NCI-H2227 (cell line): ENCODE measurements around the gene KIRREL3.

ENCODE experiments used
- DNase-seq: peaks from one replicate; lab custom pipeline; 2025; ENCODE audit not compliant: unreplicated experiment; lab: John Stamatoyannopoulos, UW

KIRREL3 gene

DNA sequence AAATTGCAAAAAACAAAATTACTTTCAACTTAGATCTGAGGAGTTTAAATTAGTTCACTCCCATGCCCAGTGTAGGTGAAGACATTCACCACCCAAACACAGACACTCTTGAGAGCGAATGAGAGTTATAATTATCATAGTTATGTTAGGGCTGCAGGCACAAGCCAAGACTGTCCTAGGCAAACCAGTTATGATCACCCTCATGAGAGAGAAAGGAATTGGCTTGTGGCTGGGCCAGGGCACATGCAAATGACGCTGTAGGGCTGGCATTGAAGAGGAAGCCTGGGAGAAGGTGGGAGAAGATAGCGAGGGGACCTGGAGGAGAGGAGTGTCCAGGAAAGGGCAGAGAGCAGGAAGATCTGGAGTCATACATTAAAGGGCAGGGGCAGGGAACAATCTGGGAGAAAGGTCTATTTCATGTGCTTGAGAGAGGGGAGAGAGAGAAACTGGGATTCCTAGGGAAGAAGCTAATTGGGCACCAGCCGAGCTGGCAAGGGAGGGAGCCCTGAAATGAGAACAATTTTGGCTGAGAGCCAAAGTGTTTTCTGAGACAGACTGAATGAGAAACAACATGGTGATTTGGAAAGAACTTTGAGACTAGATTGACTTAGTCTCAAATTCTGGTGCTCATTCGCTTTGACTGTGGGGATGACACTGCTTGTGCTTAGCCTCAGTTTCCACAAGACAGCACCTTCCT lies 279.9 kb downstream of the KIRREL3 start:
- peak; percentile 58 for DNase-seq

DNA sequence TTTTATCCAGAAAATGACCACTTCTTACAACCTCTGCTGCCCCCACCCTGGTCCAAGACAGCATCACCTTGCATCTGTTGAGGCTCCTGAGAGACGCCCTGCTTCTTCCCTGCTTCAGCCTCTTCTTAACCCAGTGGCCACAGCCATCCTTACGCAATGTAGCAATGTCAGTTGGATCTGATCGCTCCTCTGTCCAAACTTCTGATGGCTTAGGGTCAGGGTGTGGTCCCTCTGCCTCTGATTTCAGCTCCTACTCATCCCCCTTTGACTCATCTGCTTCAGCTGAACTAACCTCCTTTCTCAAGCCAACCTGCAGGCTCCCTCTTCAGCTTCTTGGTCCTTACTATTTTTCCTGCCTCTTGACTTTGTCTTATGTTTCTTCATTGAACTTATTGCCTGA lies 280.8 kb downstream of the KIRREL3 start:
- DNase-seq, result no peak

DNA sequence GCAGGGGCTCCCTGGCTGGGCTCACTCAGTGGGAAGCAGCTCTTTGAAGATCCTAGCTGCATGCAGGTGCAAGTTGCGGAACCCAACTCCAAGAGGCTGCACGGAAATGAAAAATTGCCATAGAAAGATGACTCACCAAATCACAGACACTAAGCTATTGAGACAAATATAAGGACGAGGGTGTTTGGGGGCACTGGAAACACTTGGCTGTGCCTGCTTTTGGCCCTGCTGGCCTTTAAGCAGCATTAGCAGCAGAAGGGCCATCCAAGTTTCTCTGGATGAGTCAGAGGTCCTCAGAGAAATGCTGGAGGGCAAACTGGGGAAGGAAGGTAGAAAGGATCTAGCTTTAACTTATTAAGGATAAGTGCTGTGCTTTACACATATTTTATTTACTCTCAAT lies 282.3 kb downstream of the KIRREL3 start:
- no peak for DNase-seq

DNA sequence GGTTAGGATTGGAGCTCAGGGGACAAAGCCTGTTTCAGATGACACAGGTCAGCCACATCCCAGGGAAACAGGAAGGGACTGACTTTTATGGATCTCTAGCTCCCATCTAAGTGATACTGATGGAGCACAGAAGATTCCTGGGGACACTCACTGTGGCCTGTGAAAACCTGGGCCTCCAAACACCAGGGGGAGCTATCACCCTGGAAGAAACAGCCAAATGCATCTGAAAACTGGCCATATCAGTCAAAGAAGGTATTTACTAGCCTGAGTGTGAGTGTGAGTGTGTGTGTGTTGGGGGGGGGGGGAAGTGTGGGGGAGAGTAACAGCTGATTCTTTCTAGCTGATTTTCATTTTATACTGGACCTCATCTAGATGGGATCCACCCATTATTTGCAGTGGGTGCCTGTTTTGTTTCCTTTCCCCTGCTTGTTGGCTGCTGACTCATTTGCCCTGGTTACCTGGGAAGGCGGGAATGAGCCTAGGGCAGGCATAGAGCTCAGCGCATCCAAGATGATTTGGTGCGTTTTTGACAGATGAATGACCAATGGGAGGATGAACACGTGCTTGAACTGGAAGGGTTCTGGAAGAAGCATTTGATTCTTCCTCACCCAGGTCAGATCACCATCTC lies 284.0 kb downstream of the KIRREL3 start:
- DNase-seq, result no peak

DNA sequence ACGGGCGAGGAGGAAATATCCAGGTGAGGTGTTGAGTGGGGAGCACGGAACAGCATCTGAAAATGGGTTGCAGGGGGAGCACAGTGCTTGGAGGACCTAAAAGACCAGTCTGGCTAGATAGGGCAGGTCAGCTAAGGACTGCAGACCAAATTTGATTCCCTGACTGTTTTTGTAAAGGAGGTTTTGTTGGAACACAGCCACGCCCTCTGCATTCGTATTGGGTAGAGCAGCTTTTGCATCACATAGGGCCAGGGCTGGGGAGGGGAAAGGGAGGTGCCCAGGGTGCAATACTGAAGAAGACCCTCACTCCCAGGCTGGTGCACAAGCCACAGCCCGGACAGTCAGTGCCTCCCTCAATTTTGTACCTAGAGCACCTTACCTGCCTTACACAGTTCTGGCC lies 286.8 kb downstream of the KIRREL3 start:
- no peak for DNase-seq

DNA sequence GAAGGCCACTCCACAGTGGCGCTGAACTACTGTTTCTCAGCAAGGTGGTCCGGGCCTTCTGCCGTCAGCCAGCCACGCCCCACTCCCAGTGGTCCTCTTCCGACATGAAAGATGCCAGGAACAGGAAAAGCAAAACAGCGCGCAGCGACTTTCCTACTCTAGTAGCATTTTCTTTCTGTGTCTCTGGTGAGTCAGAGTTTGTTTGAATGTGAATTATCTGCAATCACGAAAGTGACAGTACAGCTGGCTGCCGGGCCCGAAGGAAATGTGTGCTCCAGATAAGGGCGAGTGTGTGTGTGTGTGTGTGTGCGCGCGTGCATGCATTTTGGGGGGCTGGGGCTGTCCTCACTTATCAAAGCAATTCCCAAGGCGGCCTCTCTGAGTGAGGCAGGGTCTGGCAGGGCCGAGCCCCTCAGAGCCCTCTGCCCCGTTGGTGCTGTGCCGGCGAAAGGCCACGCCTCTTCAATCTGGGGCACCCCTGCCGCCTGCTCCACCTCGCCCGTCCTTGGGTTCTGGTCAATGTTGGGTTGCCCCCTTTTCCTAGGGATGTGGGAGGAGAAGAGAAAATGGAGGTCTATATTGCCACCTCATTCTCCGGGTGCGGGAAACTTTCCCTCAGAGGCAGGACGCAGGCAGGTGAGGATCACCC lies 288.5 kb downstream of the KIRREL3 start:
- DNase-seq, result no peak

DNA sequence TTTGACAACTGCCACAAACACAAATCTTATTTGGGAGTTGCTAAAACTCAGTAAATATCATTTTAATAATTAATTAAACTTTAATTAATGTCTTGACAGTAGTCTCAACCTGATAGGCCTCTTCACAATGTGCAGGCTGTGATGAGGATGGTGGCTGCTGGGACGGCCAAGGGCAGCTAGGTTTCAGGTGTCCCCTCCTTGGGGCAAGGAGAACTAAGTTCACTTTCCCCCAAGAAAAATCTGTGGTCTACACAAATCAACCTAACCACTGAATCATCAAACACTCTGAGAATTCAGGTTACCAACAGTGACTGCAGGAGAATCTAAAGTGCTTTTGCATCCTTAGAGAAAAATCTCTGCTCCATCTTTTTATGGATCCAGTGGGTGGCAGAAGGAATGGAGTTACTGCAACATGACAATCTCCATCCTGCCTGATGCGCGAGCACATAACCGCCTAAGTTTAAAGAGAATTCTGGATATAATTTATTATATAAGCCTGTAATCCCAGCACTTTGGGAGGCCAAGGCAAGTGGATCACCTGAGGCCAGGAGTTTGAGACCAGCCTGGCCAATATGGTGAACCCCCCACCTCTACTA lies 289.7 kb downstream of the KIRREL3 start:
- DNase-seq, result no peak

DNA sequence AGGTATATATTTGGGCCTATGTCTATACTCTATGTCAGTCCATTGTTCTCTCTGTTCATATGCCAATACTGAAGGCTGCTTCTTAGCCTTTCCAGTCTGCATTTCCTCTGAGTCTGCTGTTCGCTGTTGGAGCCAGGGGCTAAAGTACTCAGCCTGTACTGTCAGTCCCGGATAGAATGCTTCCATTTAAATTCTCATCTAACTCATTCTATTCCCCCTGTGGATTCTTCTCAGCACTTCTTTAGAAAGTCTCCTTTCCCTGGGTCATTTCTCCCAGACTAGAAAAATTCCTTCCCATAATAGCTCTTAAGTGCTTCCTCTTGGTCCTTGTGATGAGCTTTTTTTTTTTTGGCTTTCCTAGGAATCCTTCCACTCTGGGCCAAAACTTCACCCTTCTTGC lies 293.1 kb downstream of the KIRREL3 start:
- DNase-seq, result no peak

DNA sequence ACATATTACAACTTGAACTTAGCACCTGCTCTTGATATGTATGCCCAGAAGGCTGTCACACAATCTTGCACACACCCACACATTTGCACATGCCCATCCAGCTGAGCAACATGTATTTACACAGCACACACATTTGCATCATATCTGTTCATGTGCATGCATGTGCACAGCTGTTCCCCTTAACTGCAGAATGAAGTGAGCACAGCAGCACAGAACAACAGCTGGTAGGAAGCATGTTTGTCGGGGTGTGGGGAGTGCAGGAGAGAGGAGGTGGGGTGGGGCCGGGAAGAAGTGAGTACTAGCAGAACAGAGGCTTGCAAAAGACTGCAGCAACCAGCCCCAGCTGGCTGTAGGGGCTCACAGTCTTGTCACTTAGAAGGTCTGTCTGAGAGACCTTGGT lies 296.5 kb downstream of the KIRREL3 start:
- DNase-seq, result no peak

DNA sequence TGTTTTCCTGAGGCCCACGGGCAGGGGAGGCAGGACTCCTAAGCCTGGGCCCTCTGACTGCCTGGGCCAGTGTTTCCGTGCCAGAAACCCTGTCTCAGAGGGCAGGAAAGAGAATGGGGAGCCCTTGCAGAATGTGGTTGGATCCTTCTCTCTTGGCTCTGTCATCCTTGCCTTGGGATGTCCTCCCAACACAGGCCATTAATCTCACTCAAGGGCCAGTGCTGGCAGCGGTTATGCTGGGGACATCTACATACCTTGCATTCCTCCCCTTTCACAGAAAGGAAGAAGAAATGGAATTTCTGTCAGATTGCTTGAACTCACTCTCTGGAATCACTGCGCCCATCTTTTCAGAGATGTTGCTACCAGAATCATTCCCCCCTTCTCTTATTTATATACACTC lies 296.9 kb downstream of the KIRREL3 start:
- no peak for DNase-seq

DNA sequence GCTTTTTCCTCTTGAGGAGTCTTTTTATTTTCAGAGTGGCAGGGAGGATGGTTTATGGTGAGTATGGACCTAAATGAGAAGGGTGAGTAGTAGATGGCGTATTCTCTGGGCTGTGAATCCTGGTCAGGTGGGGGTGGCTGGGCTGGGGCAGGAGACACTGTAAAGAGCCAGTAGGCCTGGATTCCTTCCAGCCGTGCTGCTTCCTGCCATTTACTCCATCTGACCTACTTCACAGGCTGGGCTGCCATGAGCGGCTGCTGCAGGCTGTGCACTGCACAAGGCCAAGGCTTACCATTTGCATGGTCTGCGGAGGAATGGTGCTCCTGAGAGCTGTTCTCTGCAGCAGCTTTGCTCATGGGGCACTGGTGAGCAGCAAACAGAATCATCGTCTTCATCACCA lies 297.6 kb downstream of the KIRREL3 start:
- no peak for DNase-seq

DNA sequence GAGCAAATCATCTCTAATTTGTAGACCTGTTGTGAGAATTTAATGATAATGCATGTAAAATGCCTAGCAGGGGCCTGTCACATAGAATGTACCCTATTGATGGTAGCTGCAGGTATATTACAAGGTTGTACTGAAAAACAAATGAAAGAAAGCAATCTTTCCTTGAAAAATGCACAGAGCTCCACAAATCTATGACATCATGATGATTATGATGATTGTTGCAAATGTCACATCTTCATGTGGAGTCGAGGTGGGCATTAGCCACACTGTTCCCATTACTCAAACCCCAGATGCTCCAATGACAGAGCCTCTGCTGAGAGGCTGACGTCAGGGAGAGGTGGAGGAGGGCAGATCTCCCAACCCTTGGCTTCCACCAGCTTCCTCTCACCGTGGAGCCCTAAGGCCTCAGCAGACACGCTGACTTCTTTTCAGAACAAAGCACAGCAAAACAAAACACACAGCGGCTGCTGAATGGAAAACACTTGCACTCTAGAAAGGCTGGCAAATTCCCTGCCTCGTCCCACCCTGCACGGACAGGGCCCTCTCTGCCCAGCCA lies 298.3 kb downstream of the KIRREL3 start:
- no peak for DNase-seq

DNA sequence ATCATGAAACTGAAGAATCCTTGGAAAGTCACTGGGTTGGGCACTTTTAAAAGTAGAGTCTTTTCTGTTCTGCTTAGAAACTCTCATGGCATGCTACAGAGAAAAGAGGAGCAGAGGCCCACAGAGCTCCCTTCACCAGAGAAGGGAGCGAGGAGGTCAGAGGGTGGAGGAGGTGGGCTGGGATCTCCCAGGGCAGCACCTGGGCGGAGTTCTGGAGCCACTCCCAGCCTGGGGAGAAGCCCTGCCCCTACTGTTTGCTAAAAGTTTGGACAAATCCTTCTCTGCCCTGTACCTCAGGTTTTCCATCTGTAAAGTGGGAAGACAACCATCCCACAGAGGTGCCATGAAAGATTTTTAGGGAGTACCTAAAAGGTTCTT lies 299.1 kb downstream of the KIRREL3 start:
- no peak for DNase-seq

DNA sequence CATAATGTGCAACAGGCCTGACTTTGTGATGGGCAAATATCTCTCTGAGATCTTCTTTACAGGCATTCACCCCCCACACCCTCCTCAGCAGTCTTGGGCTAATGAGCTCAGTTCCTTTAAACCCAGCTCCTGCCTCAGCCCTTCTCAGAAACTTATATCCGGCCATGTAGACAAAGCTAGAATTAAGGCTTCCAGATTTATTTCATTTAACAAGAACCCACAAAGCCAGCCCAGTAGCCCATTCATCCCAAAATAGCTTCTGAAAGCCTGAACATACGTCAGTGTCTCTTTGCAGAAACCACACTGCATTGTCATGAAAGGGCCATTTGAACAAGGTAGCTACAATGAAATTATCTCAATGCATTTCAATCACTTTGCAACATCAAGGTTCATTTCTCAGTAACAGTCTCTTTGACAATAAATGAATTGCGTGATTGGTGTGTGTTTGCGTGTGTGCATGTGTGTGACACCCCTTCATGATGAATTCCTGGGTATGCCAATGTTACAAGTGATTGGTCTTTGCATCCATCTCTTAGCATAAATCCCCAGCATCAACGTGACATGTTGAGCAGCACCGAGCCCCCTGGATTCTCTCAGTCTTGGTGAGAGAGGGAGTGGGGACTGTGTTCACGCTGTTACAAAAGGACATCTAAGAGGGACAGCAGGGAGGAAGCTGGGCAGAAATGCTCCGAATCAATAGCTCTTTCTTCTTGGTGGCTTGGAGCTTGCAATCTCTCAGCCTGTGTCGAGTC lies 299.6 kb downstream of the KIRREL3 start:
- DNase-seq, result no peak

DNA sequence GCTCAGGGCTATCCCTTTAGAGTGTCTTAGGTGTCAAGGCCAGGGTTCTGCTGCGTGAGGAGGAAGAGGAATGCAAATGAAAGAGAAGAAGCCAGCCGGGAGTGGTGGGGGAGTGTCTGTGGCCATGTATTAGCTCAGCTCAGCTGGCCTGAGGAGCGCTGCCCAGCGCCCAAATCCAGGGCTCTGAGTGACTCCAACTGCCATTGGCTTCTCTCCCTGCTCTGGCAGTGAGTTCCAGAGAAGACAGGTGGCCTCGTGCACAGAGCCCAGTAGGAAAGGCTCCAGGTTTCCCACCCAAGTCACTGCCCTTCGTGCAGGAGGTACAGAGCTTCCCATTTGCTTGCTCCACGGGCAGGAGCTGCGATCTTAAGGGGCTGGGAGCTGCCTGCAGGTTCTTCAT lies 302.0 kb downstream of the KIRREL3 start:
- DNase-seq, result peak; percentile 21

DNA sequence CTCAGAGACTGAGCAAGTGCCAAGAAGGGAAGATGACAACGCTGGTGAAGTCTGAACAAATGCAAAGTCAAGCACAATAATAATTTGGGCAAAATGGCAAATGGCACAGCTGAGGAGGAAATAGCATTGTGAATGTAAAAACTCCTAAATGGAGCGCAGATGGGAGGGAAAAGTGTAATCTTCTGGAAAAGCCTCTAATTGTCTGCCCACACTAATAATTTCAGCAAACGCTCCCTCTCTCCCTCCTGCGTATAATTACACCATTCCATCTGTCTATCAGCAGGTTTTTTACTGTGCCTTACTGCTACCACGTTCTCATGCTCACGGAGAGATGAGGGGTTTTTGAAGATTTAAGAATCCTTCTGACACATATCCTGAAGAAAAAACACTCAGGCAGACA lies 302.6 kb downstream of the KIRREL3 start:
- peak; percentile 73 for DNase-seq

DNA sequence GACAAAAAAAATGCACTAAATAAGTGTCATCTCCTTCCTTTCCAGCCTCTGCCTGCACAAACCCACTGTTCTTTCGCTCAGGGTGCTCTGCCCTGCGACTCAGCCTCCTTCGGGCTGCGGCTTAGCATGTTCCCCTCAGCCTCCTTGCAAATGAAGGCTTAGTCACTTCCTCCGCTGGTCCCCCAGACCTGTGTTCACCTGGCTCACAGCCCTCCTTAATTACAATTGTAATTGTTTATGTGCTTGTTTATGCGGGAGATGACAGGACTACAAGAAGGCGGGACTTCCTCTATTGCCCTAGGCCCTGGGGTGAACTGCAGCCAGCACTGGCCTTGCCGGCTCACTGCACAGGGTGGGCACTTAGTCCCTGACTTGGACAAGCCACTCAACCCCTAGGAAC lies 303.6 kb downstream of the KIRREL3 start:
- no peak for DNase-seq

DNA sequence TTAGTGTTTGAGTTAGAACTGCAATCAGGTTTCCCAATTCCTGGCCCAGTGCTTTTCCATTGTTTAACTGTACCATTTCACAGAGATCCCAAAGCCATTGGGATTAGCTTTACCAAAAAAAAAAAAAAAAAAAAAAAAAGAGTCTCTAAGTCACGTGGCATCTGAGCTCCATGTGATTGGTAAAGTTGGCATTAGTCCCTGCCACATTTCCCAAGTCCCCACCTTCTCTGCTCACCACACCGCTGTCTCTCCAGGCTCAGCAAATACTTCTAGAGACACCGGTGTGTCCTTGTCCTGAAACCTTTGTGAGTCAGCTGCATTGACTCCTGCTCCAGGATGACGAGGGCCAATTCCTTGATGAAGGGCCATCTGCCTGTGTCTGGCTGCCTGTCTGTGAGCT lies 305.3 kb downstream of the KIRREL3 start:
- DNase-seq, result no peak

DNA sequence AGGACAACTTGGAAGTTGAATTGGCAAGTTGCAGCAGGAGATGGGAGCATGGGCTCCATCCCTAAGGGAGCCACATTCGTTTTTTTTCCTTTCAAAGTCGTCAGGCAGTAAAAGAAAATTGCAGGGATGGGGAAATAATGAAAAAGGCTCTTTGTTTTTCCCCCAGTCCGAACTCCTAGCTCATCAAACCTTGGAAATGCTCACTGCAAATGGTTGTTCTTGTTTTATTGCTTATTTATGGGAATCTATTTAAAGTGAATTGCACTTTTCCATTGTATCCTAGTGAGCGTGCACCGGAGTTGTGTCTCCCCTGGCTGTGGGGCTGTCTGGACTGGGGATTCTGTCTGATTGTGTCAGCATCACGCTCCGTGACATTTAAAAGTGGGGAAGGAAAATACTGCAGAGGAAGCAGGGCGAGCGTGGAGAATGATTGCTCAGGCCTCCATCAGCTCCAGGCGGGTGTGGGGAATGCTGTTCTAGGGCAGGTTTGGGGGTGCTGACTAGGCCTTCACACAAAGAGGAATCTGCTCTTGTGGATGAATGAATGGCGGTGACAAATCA lies 306.4 kb downstream of the KIRREL3 start:
- DNase-seq, result no peak

DNA sequence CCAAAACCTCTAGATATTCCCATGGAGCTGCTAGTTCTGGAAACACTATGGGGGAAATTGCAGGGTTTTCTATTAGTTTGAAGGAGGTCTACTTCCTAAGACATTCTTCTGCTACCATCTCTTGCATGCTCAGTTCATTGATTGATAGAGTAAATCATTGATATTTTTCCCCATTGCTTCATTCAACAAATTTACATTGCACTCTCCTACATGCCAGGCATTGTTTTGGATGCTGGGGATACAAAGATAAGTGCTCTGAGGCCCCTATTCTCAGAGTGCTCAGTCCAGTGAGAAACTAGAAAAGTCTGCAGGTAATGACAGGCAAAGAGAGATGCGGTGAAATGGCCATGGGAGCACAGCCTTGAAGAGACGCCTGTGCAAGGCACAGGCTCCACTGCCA lies 313.1 kb downstream of the KIRREL3 start:
- DNase-seq, result no peak

DNA sequence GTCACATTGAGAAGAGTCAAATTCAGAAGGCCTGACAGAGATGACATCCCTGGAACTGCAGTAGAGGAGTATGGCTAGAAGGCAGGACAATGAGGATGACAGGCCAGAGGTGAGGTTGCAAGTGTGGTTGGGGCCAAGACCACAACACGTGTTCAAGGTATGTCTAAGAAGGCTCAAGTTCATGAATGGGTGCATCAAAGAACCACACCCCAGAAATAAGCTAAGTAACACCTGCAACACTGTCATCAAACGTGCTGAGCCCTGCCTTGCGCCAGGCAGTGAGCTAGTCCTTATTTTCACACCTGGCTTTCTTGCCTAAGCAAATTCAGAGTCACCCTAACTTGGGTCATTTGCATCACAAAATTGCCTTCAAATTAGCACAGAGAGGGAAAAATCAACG lies 313.6 kb downstream of the KIRREL3 start:
- no peak for DNase-seq
